OCI-LY7 (cell line): ENCODE results near the gene FLOT2. TPM values are rescaled to one million over a fixed set of nuclear protein-coding genes. Genes with fewer than 3 reads are reported as not detected.

Experiments
- BruUV-seq: library from RNA; stranded (reverse); fragments of 400-500 nt; replicated peaks from 2 replicates; lab custom pipeline; 2021; lab: Mats Ljungman, UMichigan
- CTCF ChIA-PET: fragments of 300-600 bp; sonication (Branson Sonifier 250); formaldehyde crosslinking; loops from one replicate; lab custom pipeline; 2022; ENCODE audit warnings: antibody characterized with exemption; ENCODE audit not compliant: unreplicated experiment; lab: Charles Lee
- POLR2A ChIA-PET: fragments of 300-600 bp; sonication (Branson Sonifier 250); formaldehyde crosslinking; loops from one replicate; lab custom pipeline; 2022; ENCODE audit warnings: antibody characterized with exemption; lab: Charles Lee
- DNase-seq: peaks from one replicate; pipeline ENCODE4 v3.0.0-alpha.2; 2015; ENCODE audit warnings: low spot score
- H2AFZ ChIP-seq: fragments of 200-600 bp; sonication (generic), shearing (Covaris generic); 2 replicates; pipeline ENCODE4 v1.6.1; 2014; ENCODE audit warnings: mild to moderate bottlenecking, antibody characterized with exemption, low read length, moderate library complexity
- H3K27ac ChIP-seq: fragments of 200-600 bp; sonication (generic); 2 replicates; pipeline ENCODE4 v1.5.1; 2014; ENCODE audit warnings: mixed run types, low read depth, mild to moderate bottlenecking, moderate library complexity, low read length, inconsistent platforms; ENCODE audit not compliant: poor library complexity, severe bottlenecking
- H3K36me3 ChIP-seq: fragments of 200-600 bp; sonication (generic); 2 replicates; pipeline ENCODE4 v1.6.1; 2014; ENCODE audit warnings: mild to moderate bottlenecking, antibody characterized with exemption, low read length, moderate library complexity, mixed read lengths; ENCODE audit not compliant: insufficient read depth
- H3K4me1 ChIP-seq: fragments of 200-600 bp; sonication (generic); 2 replicates; pipeline ENCODE4 v1.5.1; 2014; ENCODE audit warnings: mild to moderate bottlenecking, low read length; ENCODE audit not compliant: insufficient read depth, poor library complexity, severe bottlenecking
- H3K4me2 ChIP-seq: fragments of 200-600 bp; sonication (generic); 2 replicates; pipeline ENCODE4 v1.6.1; 2014; ENCODE audit warnings: mild to moderate bottlenecking, low read length
- H3K4me3 ChIP-seq: fragments of 200-600 bp; sonication (generic); 2 replicates; pipeline ENCODE4 v1.5.1; 2014; ENCODE audit warnings: mild to moderate bottlenecking, low read depth, low read length; ENCODE audit not compliant: poor library complexity, severe bottlenecking
- H3K79me2 ChIP-seq: fragments of 200-600 bp; sonication (generic); 2 replicates; pipeline ENCODE4 v1.6.1; 2016; ENCODE audit warnings: low read depth, mild to moderate bottlenecking, low read length, moderate library complexity, mixed read lengths; ENCODE audit not compliant: insufficient read depth
- H3K9me2 ChIP-seq: fragments of 200-600 bp; sonication (generic); 2 replicates; pipeline ENCODE4 v1.6.1; 2016; ENCODE audit warnings: mild to moderate bottlenecking, low read length, mixed read lengths; ENCODE audit not compliant: insufficient read depth
- H3K9me3 ChIP-seq: fragments of 200-600 bp; sonication (generic); 2 replicates; pipeline ENCODE4 v1.6.1; 2014; ENCODE audit warnings: mild to moderate bottlenecking, mixed run types, low read length, mixed read lengths
- H4K20me1 ChIP-seq: fragments of 200-600 bp; sonication (generic); 2 replicates; pipeline ENCODE4 v1.6.1; 2014; ENCODE audit warnings: mild to moderate bottlenecking, antibody characterized with exemption, low read length, moderate library complexity, mixed read lengths; ENCODE audit not compliant: insufficient read depth
- EZH2phosphoT487 ChIP-seq: fragments of 200-600 bp; sonication (generic); IDR thresholded peaks from 2 replicates; pipeline ENCODE4 v1.6.1; 2018; ENCODE audit warnings: low read depth, borderline replicate concordance, mild to moderate bottlenecking, mixed run types, antibody characterized with exemption, low read length, moderate library complexity, mixed read lengths
- intact Hi-C: fragments of 100-400 bp; cut with micrococcal nuclease; formaldehyde crosslinking; loops from one replicate; pipeline ENCODE4 v1.10.0; 2022; ENCODE audit not compliant: unreplicated experiment
- microRNA-seq: library from miRNA; unstranded; fragments of <30 nt; microRNA quantifications from one replicate; pipeline ENCODE4 v1.2.0, GENCODE V29; 2022; ENCODE audit warnings: borderline replicate concordance
- small RNA-seq: library from RNA; depleted of rRNA; stranded (forward); fragments of <200 nt; gene quantifications from one replicate; pipeline ENCODE3, GENCODE V24; 2014
- total RNA-seq, 2 experiments: library from RNA; depleted of rRNA in 1 of 2; stranded (reverse); fragments of >200 nt in 1 of 2; shearing (Covaris generic) in 1 of 2; gene quantifications; 2 replicates each; pipeline ENCODE4 v1.2.3, GENCODE V29; 2014 to 2022
- TF ChIP-seq, protein P1 (sequence below): fragments of 200-600 bp; sonication (generic); conservative IDR thresholded peaks from 2 replicates; pipeline ENCODE4 v1.5.1; 2014; ENCODE audit warnings: mild to moderate bottlenecking, antibody characterized with exemption, low read length, moderate library complexity, mixed read lengths

The FLOT2 gene
- total RNA-seq, 2 experiments from 2014 or later = 46.5 to 122 TPM

DNA sequence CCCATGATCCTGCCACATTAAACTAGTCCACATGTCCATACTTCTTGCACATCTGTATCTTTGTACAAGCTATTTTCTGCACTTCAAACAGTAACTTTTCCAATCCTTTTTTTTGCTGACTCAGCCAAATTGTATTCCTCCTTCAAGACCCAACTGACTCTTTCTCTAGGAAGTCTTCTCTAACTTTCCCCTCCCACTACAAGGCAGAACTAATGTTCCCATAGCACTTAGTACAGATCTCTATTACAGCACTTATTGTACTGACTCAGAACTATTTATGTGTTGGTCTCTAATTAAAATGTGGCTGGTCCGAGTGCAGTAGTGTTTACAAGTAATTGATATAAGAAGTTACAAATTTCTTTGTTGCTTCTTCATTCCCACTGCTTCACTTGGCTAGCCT lies 63.1 kb downstream of the FLOT2 start:
- Histone ChIP-seq H3K9me3 (no peaks in the 10 kb centered on the region), H3K4me1 (no peaks in the 10 kb centered on the region), H3K27ac (no peak overlapping the region), H3K36me3 (peaks cover 21% of the 10 kb centered on the region), H2AFZ (no peak overlapping the region), H3K4me2 (no peak overlapping the region), H3K79me2 (peaks cover 24% of the 10 kb centered on the region), H4K20me1 (no peaks in the 10 kb centered on the region), H3K9me2 (no peaks in the 10 kb centered on the region), H3K4me3 (no peak overlapping the region)
- ChIA-PET POLR2A (no interaction called here), CTCF (interaction anchor here (0.6 kb wide), 1 partner anchor 289 kb away, joined by 3 read pairs; no protein-coding TSS in a partner anchor)
- no peak for DNase-seq
- no TSS peak for BruUV-seq
- TF ChIP-seq EZH2phosphoT487 = no peak
- TF ChIP-seq, protein P1, sequence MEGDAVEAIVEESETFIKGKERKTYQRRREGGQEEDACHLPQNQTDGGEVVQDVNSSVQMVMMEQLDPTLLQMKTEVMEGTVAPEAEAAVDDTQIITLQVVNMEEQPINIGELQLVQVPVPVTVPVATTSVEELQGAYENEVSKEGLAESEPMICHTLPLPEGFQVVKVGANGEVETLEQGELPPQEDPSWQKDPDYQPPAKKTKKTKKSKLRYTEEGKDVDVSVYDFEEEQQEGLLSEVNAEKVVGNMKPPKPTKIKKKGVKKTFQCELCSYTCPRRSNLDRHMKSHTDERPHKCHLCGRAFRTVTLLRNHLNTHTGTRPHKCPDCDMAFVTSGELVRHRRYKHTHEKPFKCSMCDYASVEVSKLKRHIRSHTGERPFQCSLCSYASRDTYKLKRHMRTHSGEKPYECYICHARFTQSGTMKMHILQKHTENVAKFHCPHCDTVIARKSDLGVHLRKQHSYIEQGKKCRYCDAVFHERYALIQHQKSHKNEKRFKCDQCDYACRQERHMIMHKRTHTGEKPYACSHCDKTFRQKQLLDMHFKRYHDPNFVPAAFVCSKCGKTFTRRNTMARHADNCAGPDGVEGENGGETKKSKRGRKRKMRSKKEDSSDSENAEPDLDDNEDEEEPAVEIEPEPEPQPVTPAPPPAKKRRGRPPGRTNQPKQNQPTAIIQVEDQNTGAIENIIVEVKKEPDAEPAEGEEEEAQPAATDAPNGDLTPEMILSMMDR = no peak
- intact Hi-C loops = no loop called here

Small RNA genes lying within 50 kb of the gene (microRNA-seq; reads per million reads assigned to microRNA genes)
- not detected for gene MIR451B

Small RNA genes lying within 50 kb of the gene (small RNA-seq; reads per million reads assigned to genes)
- not detected for gene RF00019

Other genes with a start within 250 kb of the FLOT2 start
- 31.2 and 31.8 TPM in 2 replicates for gene SDF2, start 235.8 kb downstream of the FLOT2 start, total RNA-seq (2014; rRNA removed; shearing (Covaris generic))
- 32.9 and 38.6 TPM in 2 replicates for gene SDF2, start 235.8 kb downstream of the FLOT2 start, total RNA-seq (2022)
- 32.1 and 33.7 TPM in 2 replicates for gene SUPT6H, start 235.5 kb downstream of the FLOT2 start, total RNA-seq (2014; rRNA removed; shearing (Covaris generic))
- 70.4 and 76.5 TPM in 2 replicates for gene SUPT6H, start 235.5 kb downstream of the FLOT2 start, total RNA-seq (2022)
- 4.5 and 11.3 TPM in 2 replicates for gene PROCA1, start 185.8 kb downstream of the FLOT2 start, total RNA-seq (2014; rRNA removed; shearing (Covaris generic))
- gene PROCA1, start 185.8 kb downstream of the FLOT2 start, total RNA-seq (2022) = 4.6 and 5.9 TPM in 2 replicates
- gene RAB34, start 179.9 kb downstream of the FLOT2 start, total RNA-seq (2014; rRNA removed; shearing (Covaris generic)) = 0.22 TPM in 1 of 2 replicates, not detected in the other
- 0.46 and 0.99 TPM in 2 replicates for gene RAB34, start 179.9 kb downstream of the FLOT2 start, total RNA-seq (2022)
- 930 and 1,152 TPM in 2 replicates for gene RPL23A, start 177.7 kb downstream of the FLOT2 start, total RNA-seq (2014; rRNA removed; shearing (Covaris generic))
- 2,557 and 2,633 TPM in 2 replicates for gene RPL23A, start 177.7 kb downstream of the FLOT2 start, total RNA-seq (2022)
- 0.28 and 1.6 TPM in 2 replicates for gene TLCD1, start 171.5 kb downstream of the FLOT2 start, total RNA-seq (2014; rRNA removed; shearing (Covaris generic))
- gene TLCD1, start 171.5 kb downstream of the FLOT2 start, total RNA-seq (2022) = 2.5 and 3.4 TPM in 2 replicates
- gene NEK8, start 168.9 kb downstream of the FLOT2 start, total RNA-seq (2014; rRNA removed; shearing (Covaris generic)) = 12.2 and 17.0 TPM in 2 replicates
- 14.0 and 15.1 TPM in 2 replicates for gene NEK8, start 168.9 kb downstream of the FLOT2 start, total RNA-seq (2022)
- gene TRAF4, start 153.7 kb downstream of the FLOT2 start, total RNA-seq (2014; rRNA removed; shearing (Covaris generic)) = 73.6 and 105 TPM in 2 replicates
- gene TRAF4, start 153.7 kb downstream of the FLOT2 start, total RNA-seq (2022) = 116 and 123 TPM in 2 replicates
- 4.0 and 4.6 TPM in 2 replicates for gene FAM222B, start 54.9 kb downstream of the FLOT2 start, total RNA-seq (2014; rRNA removed; shearing (Covaris generic))
- 15.2 and 19.7 TPM in 2 replicates for gene FAM222B, start 54.9 kb downstream of the FLOT2 start, total RNA-seq (2022)
- gene ERAL1, start 42.7 kb downstream of the FLOT2 start, total RNA-seq (2014; rRNA removed; shearing (Covaris generic)) = 25.0 and 30.8 TPM in 2 replicates
- gene ERAL1, start 42.7 kb downstream of the FLOT2 start, total RNA-seq (2022) = 58.0 and 62.1 TPM in 2 replicates
- 27.1 and 28.4 TPM in 2 replicates for gene DHRS13, start 5.3 kb upstream of the FLOT2 start, total RNA-seq (2014; rRNA removed; shearing (Covaris generic))
- 27.2 and 29.2 TPM in 2 replicates for gene DHRS13, start 5.3 kb upstream of the FLOT2 start, total RNA-seq (2022)
- 40.6 and 43.2 TPM in 2 replicates for gene PHF12, start 53.8 kb upstream of the FLOT2 start, total RNA-seq (2014; rRNA removed; shearing (Covaris generic))
- gene PHF12, start 53.8 kb upstream of the FLOT2 start, total RNA-seq (2022) = 62.5 and 66.7 TPM in 2 replicates
- gene SEZ6, start 108.3 kb upstream of the FLOT2 start, total RNA-seq (2014; rRNA removed; shearing (Covaris generic)) = not detected in 2 replicates
- gene SEZ6, start 108.3 kb upstream of the FLOT2 start, total RNA-seq (2022) = 0.53 TPM in 1 of 2 replicates, not detected in the other
- 1.3 and 3.8 TPM in 2 replicates for gene PIPOX, start 145.4 kb upstream of the FLOT2 start, total RNA-seq (2014; rRNA removed; shearing (Covaris generic))
- 4.0 and 4.1 TPM in 2 replicates for gene PIPOX, start 145.4 kb upstream of the FLOT2 start, total RNA-seq (2022)